SH-SY5Y (cell line): ENCODE results near the gene TRPM3.

Experiments used
- GATA2 ChIP-seq: IDR thresholded peaks from 2 replicates; pipeline ENCODE4 v1.6.1; 2011; ENCODE audit warnings: mild to moderate bottlenecking, low read depth, low read length
- GATA3 ChIP-seq: IDR thresholded peaks from 2 replicates; pipeline ENCODE4 v1.6.1; 2011; ENCODE audit warnings: low read depth, mild to moderate bottlenecking, low read length, moderate library complexity

TRPM3 gene

GRCh38 chr9:70852711-70853240, 268.6 kb downstream of the TRPM3 start:
- no peak for TF ChIP-seq GATA3
- TF ChIP-seq GATA2, result no peak

GRCh38 chr9:70840266-70840665, 281.2 kb downstream of the TRPM3 start:
- no peak for TF ChIP-seq GATA3
- TF ChIP-seq GATA2, result no peak

GRCh38 chr9:70835323-70835722, 286.1 kb downstream of the TRPM3 start:
- TF ChIP-seq GATA3, result no peak
- TF ChIP-seq GATA2, result no peak

GRCh38 chr9:70832492-70832891, 288.9 kb downstream of the TRPM3 start:
- TF ChIP-seq GATA3 (no peak), GATA2 (no peak)

- TF ChIP-seq GATA2 (no peak), GATA3 (no peak)
Observed at GRCh38 chr9:70830618-70831017, 290.8 kb downstream of the TRPM3 start.

GRCh38 chr9:70829591-70830265, 291.7 kb downstream of the TRPM3 start:
- TF ChIP-seq GATA2, result no peak
- TF ChIP-seq GATA3, result no peak

- TF ChIP-seq GATA2 (no peak), GATA3 (no peak)
Observed at GRCh38 chr9:70826562-70826961, 294.9 kb downstream of the TRPM3 start.

GRCh38 chr9:70823284-70823683, 298.1 kb downstream of the TRPM3 start:
- TF ChIP-seq GATA3 (no peak), GATA2 (no peak)

GRCh38 chr9:70817311-70817710, 304.1 kb downstream of the TRPM3 start:
- no peak for TF ChIP-seq GATA2
- no peak for TF ChIP-seq GATA3

GRCh38 chr9:70816891-70817290, 304.5 kb downstream of the TRPM3 start:
- TF ChIP-seq GATA2, result no peak
- no peak for TF ChIP-seq GATA3

- TF ChIP-seq GATA2 (no peak), GATA3 (no peak)
Observed at GRCh38 chr9:70816316-70816715, 305.1 kb downstream of the TRPM3 start.

GRCh38 chr9:70814597-70814996, 306.8 kb downstream of the TRPM3 start:
- TF ChIP-seq GATA2 (no peak), GATA3 (no peak)

- TF ChIP-seq GATA2 (no peak), GATA3 (no peak)
Observed at GRCh38 chr9:70813141-70813540, 308.3 kb downstream of the TRPM3 start.

GRCh38 chr9:70811638-70812037, 309.8 kb downstream of the TRPM3 start:
- no peak for TF ChIP-seq GATA2
- TF ChIP-seq GATA3, result no peak

GRCh38 chr9:70806875-70807274, 314.5 kb downstream of the TRPM3 start:
- TF ChIP-seq GATA2 (no peak), GATA3 (no peak)
